ENCODE measurements around the gene GATA5.

GRCh38 chr20:62508641-62509051 lies 32.9 kb upstream of the GATA5 start:
- TF ChIP-seq CTCF (conservative IDR thresholded peaks at IDR 0.05 in 1 of 2, IDR thresholded peaks at IDR 0.05 in 1 of 2; ENCODE audit: extremely low read depth in 1 of 2, insufficient read depth in 1 of 2, low read depth in 1 of 2, low read length in 2 of 2) (no peak), EZH2 (IDR thresholded peaks at IDR 0.05; ENCODE audit: borderline replicate concordance, low read length) (no peak)
